ENCODE measurements around the gene INPP5D. TPM values are rescaled to one million over a fixed set of nuclear protein-coding genes. Genes with fewer than 3 reads are reported as not detected.
"Not testable (repeated sequence)": the region's sequence is repeated elsewhere in the genome, so short reads cannot be mapped to it uniquely, and the experiment has no call there.

The INPP5D gene
- total RNA-seq, 1 donor from 2014 or later = 5.0 TPM

GRCh38 chr2:233089851-233090250, 29.7 kb downstream of the INPP5D start:
- DNase-seq (ENCODE audit: low spot score) (peak; percentile 37), ATAC-seq (no peak)

GRCh38 chr2:233090879-233091278, 30.7 kb downstream of the INPP5D start:
- ATAC-seq (no peak), DNase-seq (ENCODE audit: low spot score) (no peak)

DNA sequence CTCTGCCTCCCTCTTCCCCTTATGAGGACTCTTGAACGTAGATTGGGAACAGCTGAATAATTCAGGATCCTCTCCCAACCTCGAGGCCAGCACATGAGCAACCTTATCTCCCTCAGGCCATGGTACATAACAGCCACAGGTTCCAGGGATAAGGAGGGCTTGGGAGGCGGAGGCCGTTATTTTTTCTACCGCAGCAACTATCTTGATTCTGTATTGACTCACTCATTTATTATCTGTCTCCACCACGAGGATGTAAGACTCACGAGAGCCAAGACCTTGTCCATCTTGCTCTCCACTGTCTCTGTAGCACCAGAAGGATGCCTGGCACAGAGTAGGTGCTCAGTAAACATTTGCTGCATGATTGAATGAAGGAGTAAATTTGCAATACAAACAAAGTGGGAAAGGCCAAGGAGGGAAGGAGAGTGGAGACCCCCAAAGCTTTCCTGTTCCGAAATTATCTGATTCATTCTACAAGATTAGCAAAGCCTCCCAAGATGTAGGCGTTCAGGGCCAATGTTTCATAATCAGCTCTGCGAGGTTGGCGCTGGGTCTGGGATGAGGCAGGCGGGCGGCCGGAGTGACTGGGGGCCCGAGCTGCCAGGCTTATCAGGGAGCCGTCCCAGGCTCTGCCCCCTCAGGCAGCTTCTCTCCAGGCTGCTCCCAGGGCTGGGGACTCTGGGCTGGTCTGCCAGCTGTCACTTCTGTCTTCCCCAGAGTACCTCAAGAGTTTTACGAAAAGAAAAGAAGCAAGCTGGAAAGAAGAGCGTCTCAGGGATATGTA, 31.6 kb downstream of the INPP5D start:
- DNase-seq (ENCODE audit: low spot score) (no peak), ATAC-seq (no peak)

DNA sequence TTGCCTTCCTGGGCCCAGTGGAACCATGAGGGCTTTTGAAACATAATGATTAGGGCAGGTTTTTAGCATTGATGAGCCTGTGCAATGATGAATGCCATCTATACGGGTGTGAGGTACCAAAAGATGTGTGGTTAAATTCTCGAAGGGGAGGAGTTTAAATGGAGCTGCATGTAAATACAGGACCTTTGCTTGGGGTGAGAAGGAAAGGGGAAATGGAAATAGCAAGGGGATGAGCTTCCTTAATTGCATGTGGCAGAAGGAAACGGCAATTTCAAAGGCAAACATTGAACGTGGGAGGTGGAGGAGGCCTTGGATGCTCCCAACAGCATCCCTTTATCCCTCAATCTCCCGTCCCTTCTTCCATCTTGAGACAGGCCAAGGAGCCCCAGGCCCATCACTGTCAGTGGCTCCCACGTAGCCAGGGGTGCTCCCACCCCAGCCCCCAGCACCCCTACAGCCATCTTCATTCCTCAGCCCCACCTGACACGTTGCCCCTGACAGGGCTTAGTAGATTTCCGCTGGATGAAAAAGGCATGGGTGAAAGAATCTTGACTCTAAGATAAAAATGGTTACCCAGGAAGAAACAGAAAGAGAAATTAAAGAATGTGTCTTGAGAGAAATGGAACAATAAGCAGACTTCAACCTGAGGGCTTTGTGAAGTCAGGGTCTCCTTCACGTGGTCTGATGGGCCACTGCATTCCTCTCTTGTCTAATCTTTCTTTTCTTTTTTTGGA, 32.5 kb downstream of the INPP5D start:
- DNase-seq (ENCODE audit: low spot score) (no peak), ATAC-seq (no peak)

- DNase-seq (ENCODE audit: low spot score) (no peak), ATAC-seq (no peak)
Measured at GRCh38 chr2:233093166-233093448, 33.0 kb downstream of the INPP5D start.

DNA sequence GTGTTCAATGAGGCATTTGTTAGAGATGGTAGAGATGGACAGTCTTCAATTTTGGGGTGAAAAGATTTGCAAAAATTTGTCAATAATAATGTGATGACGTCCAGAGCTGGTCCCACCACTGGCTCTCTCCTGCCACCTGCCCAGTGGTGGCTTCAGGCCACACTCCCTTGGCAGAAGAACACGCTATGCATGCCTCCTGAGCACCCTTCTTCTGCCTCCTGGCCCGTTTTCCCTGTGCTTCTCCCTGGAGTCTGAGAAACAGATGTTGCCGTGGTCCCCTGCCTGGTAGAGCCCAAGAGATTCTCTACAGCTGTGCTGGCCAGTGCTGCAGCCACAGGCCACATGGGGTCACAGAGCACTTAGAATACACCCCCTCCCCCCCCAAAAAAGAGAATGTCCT, 33.6 kb downstream of the INPP5D start:
- ATAC-seq = no peak
- no peak for DNase-seq (ENCODE audit: low spot score)

GRCh38 chr2:233094614-233095013, 34.5 kb downstream of the INPP5D start:
- ATAC-seq = no peak
- no peak for DNase-seq (ENCODE audit: low spot score)

- DNase-seq (ENCODE audit: low spot score) (no peak), ATAC-seq (no peak)
Measured at GRCh38 chr2:233096006-233096405, 35.9 kb downstream of the INPP5D start.

- peak; percentile 75 for ATAC-seq
Measured at GRCh38 chr2:233098618-233099017, 38.5 kb downstream of the INPP5D start.

GRCh38 chr2:233099820-233100191, 39.7 kb downstream of the INPP5D start:
- ATAC-seq; DNase-seq (ENCODE audit: low spot score): not testable (repeated sequence)

More at GRCh38 chr2:233098618-233099017, 38.5 kb downstream of the INPP5D start:
- DNase-seq (ENCODE audit: low spot score) = no peak

- DNase-seq (ENCODE audit: low spot score) = no peak
- ATAC-seq = no peak
Measured at GRCh38 chr2:233100192-233100998, 40.3 kb downstream of the INPP5D start.

DNA sequence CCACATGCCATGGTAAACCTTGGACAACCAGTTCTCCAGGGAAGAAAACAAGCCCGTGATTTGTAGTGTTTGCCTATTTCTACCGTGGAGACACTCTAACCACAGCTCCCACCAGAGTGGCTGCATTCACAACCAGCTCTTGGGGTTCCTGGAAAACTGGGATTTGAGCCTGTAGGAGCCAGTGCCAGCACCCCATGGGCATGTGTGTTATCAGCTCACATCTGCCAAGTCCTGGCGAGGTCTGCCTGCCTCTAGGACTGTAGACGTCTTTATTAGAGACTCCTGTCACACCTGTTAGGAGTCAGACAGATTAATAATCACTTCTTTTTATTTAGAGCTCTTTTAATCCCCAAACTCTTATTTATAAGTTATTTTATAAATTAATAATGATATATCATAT, 41.0 kb downstream of the INPP5D start:
- no peak for DNase-seq (ENCODE audit: low spot score)
- no peak for ATAC-seq

GRCh38 chr2:233101816-233102215, 41.7 kb downstream of the INPP5D start:
- ATAC-seq = no peak
- no peak for DNase-seq (ENCODE audit: low spot score)

- ATAC-seq = no peak
- DNase-seq (ENCODE audit: low spot score) = no peak
Measured at GRCh38 chr2:233105156-233105895, 45.2 kb downstream of the INPP5D start.

DNA sequence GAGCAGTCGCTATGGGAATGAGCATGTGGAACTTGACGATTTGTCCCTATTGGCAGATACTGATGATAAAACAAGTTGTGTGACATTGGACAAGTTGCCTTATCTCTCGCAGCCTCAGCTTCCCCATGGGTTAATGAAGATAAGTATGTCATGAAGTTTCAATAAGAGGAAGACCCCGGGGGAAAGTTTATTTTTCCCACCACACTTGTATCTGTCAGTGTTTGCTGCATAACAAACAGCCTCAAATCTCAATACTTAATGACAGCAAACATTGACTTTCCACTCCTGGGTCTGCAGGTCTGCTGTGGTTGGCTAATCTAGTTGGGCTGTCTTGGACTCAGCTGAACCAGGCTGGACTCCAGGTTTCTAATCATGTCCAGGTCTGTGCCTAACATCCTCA, 45.8 kb downstream of the INPP5D start:
- no peak for ATAC-seq
- DNase-seq (ENCODE audit: low spot score) = no peak

- DNase-seq (ENCODE audit: low spot score) (no peak), ATAC-seq (no peak)
Measured at GRCh38 chr2:233107011-233107410, 46.9 kb downstream of the INPP5D start.

DNA sequence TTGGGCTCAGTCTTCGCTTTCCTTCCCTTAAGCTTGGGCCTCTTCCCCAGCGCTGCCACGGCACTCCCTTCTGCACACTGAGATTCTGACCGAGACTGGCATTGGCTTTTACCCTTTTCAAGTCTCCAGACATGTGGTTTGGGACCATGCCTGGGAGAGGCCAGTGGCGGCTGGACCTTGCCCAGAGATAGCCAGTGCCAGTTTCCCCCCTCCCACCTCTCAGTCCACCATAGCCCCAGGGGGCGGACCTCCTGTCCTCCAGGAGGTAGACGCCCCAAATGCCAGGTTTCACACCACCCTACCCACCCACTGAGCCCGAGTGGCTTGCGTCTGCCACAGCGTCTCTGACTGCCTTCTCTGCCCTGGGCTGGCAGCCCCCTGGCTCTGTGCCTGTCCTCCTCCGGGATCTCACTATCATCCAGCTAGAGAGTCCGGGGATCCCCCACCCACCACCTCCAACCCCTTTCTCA, 47.7 kb downstream of the INPP5D start:
- ATAC-seq (no peak), DNase-seq (ENCODE audit: low spot score) (no peak)

- no peak for DNase-seq (ENCODE audit: low spot score)
- ATAC-seq = no peak
Measured at GRCh38 chr2:233108611-233109490, 48.7 kb downstream of the INPP5D start.

DNA sequence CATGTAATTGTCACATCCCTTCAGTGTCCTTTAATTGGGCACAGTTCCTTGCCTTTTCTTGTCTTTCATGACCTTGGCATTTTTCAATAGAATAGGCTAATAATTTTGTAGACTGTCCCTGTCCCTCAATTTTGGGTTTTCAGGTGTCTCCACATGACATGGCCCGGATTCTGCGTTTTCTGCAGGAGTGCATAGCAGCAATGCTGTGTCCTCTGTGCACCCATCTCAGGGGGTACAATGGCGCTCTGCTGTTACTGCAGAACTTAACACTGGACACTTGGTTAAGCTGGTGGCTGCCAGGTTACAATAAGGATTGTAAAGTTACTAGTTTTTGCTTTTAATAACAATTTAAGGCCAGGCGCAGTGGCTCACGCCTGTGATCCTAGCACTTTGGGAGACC, 51.3 kb downstream of the INPP5D start:
- DNase-seq (ENCODE audit: low spot score) (no peak), ATAC-seq (no peak)

GRCh38 chr2:233112329-233112728, 52.2 kb downstream of the INPP5D start:
- ATAC-seq (no peak), DNase-seq (ENCODE audit: low spot score) (no peak)
